AG09309 (cell line): ENCODE measurements around the gene BAIAP2.

Experiments used
- DNase-seq: peaks from one replicate; pipeline ENCODE4 v3.0.0-alpha.2; 2010; ENCODE audit warnings: low read depth
- H3K4me3 ChIP-seq: 2 replicates; pipeline ENCODE4 v1.5.1; 2011; ENCODE audit warnings: mild to moderate bottlenecking, low read depth, low read length, moderate library complexity; ENCODE audit not compliant: control insufficient read depth
- CTCF ChIP-seq: IDR thresholded peaks from 2 replicates; pipeline ENCODE4 v1.5.1; 2011; ENCODE audit warnings: mild to moderate bottlenecking, low read depth, low read length, inconsistent platforms; ENCODE audit not compliant: insufficient read depth, control insufficient read depth; ENCODE audit errors: missing control alignments

Gene BAIAP2

GRCh38 chr17:81117672-81118198 lies 82.8 kb downstream of the BAIAP2 start:
- TF ChIP-seq CTCF, result no peak
- H3K4me3 ChIP-seq, result no peak overlapping the region
- DNase-seq, result no peak

- DNase-seq, result no peak
- no peak for TF ChIP-seq CTCF
- peak overlapping the region; percentile 38 for H3K4me3 ChIP-seq
These were observed 83.6 kb downstream of the BAIAP2 start for GRCh38 chr17:81118308-81119221.

- TF ChIP-seq CTCF, result no peak
- peak; percentile 41 for DNase-seq
- H3K4me3 ChIP-seq, result peak overlapping the region; percentile 38
These were observed 84.5 kb downstream of the BAIAP2 start for GRCh38 chr17:81119223-81120148.

GRCh38 chr17:81120149-81120484 lies 85.2 kb downstream of the BAIAP2 start:
- no peak for DNase-seq
- no peak overlapping the region for H3K4me3 ChIP-seq
- TF ChIP-seq CTCF, result no peak

GRCh38 chr17:81120695-81121621 lies 86.0 kb downstream of the BAIAP2 start:
- no peak overlapping the region for H3K4me3 ChIP-seq
- DNase-seq, result no peak
- TF ChIP-seq CTCF, result no peak
